HepG2 (cell line): Measurements from ENCODE around the gene LMCD1. TPM values are rescaled to one million over a fixed set of nuclear protein-coding genes. Genes with fewer than 3 reads are reported as not detected.

ENCODE experiments used
- FOXA3 ChIP-seq: IDR thresholded peaks from 2 replicates; pipeline ENCODE4 v1.6.1; 2016; ENCODE audit warnings: missing genetic modification reagents, missing compliant biosample characterization
- HCFC1 ChIP-seq: fragments of 150-350 bp; IDR thresholded peaks from 2 replicates; pipeline ENCODE4 v1.6.1; 2014; ENCODE audit warnings: low read depth, low read length
- JUN ChIP-seq: sonication (generic); formaldehyde crosslinking; IDR thresholded peaks from 2 replicates; pipeline ENCODE4 v1.4.0; 2020; ENCODE audit warnings: mild to moderate bottlenecking, missing genetic modification reagents
- MATR3 ChIP-seq: sonication (generic); formaldehyde crosslinking; IDR thresholded peaks from 2 replicates; pipeline ENCODE4 v1.4.0; 2020; ENCODE audit warnings: missing genetic modification reagents
- NR2F2 ChIP-seq: IDR thresholded peaks from 2 replicates; pipeline ENCODE4 v1.6.1; 2012; ENCODE audit warnings: low read depth, inconsistent platforms, borderline replicate concordance
- SMARCC2 ChIP-seq: fragments of 450-650 bp; IDR thresholded peaks from 2 replicates; pipeline ENCODE4 v1.6.1; 2017; ENCODE audit warnings: antibody characterized with exemption, mild to moderate bottlenecking
- SRY ChIP-seq: sonication (generic); formaldehyde crosslinking; IDR thresholded peaks from 2 replicates; pipeline ENCODE4 v1.8.0; 2022; ENCODE audit warnings: mild to moderate bottlenecking, missing genetic modification reagents
- TBX3 ChIP-seq: fragments of 450-650 bp; IDR thresholded peaks from 2 replicates; pipeline ENCODE4 v1.6.1; 2017; ENCODE audit warnings: antibody characterized with exemption, mild to moderate bottlenecking, inconsistent platforms, borderline replicate concordance
- ZNF124 ChIP-seq: sonication (generic); formaldehyde crosslinking; IDR thresholded peaks from 2 replicates; pipeline ENCODE4 v1.4.0; 2020; ENCODE audit warnings: missing genetic modification reagents
- ZNF264 ChIP-seq: sonication (generic); formaldehyde crosslinking; IDR thresholded peaks from 2 replicates; pipeline ENCODE4 v1.4.0; 2020; ENCODE audit warnings: missing genetic modification reagents
- ZNF331 ChIP-seq: sonication (generic); formaldehyde crosslinking; IDR thresholded peaks from 2 replicates; pipeline ENCODE4 v1.4.0; 2020; ENCODE audit warnings: missing genetic modification reagents
- polyA plus RNA-seq, 8 experiments: library from polyadenylated mRNA; depleted of rRNA in 3 of 8; stranded (reverse) in 7 of 8; unstranded in 1 of 8; fragments of >200 nt; fragmentation: Illumina TruSeq in 4 of 8; extraction: Trizol in 4 of 8; gene quantifications; 2 replicates each; pipeline versions ENCODE4 v1.2.1 to v1.2.3, GENCODE V29; 2011 to 2016; ENCODE audit warnings: low read depth in 4 of 8, missing spikeins in 1 of 8, mixed read lengths in 1 of 8; ENCODE audit not compliant: insufficient read depth in 1 of 8
- total RNA-seq, 5 experiments: library from RNA; depleted of rRNA; stranded (reverse); fragments of >200 nt; fragmentation: Illumina TruSeq; extraction: Trizol; gene quantifications; 2 replicates each; pipeline ENCODE4 v1.2.3, GENCODE V29; 2016; ENCODE audit warnings: low read depth in 1 of 5
- TF ChIP-seq, protein P1 (sequence below): sonication (generic); formaldehyde crosslinking; IDR thresholded peaks from 2 replicates; pipeline ENCODE4 v1.5.1; 2020; ENCODE audit warnings: mild to moderate bottlenecking, missing genetic modification reagents, moderate library complexity
- TF ChIP-seq, protein P2 (sequence below): sonication (generic); formaldehyde crosslinking; IDR thresholded peaks from 2 replicates; pipeline ENCODE4 v1.5.0; 2020; ENCODE audit warnings: mild to moderate bottlenecking, missing genetic modification reagents
- TF ChIP-seq, protein P3 (sequence below): sonication (generic); formaldehyde crosslinking; IDR thresholded peaks from 2 replicates; pipeline ENCODE4 v1.8.0; 2022; ENCODE audit warnings: mild to moderate bottlenecking, missing genetic modification reagents

The LMCD1 gene
- total and polyA plus RNA-seq, 2 of the 13 experiments (the other 11 are each of a cell fraction or from before 2014, with no cell fraction given), result 6.2 to 7.1 TPM

DNA sequence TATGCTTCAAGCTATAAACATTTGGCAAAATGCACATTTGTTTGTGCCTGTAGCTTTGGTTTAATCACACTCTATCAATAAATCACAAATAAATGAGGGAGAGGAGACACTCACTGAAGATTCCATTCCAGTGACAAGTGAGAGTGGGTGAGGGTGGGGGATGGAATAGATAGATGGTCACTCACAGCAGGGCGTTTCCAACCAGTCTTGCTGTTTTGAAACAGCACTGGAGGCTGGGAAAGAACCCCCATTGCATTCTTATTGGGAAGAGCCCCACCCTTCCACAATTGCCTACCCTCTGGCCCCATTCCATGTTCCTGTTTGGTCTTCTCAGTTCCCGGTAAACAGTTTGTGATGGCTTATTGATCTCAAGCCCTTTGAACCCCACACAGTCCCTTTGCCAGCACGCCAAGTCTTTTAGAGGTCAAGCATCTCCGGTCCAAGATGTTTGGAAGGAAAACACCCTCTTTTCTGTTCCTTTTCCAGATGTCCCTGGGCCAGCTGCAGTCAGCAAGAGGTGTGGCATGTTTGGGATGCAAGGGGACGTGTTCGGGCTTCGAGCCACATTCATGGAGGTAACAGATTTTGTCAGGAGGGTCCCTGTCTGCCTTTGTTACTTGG lies 30.7 kb downstream of the LMCD1 start (continued):
- TF ChIP-seq, protein P1, sequence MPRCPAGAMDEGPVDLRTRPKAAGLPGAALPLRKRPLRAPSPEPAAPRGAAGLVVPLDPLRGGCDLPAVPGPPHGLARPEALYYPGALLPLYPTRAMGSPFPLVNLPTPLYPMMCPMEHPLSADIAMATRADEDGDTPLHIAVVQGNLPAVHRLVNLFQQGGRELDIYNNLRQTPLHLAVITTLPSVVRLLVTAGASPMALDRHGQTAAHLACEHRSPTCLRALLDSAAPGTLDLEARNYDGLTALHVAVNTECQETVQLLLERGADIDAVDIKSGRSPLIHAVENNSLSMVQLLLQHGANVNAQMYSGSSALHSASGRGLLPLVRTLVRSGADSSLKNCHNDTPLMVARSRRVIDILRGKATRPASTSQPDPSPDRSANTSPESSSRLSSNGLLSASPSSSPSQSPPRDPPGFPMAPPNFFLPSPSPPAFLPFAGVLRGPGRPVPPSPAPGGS (CRISPR knock-in tag), result no peak
- TF ChIP-seq TBX3 (no peak), FOXA3 (CRISPR knock-in tag) (peak; percentile 56; the same call in 1 of the 2 replicates), NR2F2 (peak; percentile 20; the same call in 1 of the 2 replicates), ZNF124 (CRISPR knock-in tag) (no peak), ZNF331 (CRISPR knock-in tag) (no peak), ZNF264 (no peak), HCFC1 (no peak), SRY (CRISPR knock-in tag) (no peak), MATR3 (no peak), SMARCC2 (no peak), JUN (CRISPR knock-in tag) (no peak)
- TF ChIP-seq, protein P2, sequence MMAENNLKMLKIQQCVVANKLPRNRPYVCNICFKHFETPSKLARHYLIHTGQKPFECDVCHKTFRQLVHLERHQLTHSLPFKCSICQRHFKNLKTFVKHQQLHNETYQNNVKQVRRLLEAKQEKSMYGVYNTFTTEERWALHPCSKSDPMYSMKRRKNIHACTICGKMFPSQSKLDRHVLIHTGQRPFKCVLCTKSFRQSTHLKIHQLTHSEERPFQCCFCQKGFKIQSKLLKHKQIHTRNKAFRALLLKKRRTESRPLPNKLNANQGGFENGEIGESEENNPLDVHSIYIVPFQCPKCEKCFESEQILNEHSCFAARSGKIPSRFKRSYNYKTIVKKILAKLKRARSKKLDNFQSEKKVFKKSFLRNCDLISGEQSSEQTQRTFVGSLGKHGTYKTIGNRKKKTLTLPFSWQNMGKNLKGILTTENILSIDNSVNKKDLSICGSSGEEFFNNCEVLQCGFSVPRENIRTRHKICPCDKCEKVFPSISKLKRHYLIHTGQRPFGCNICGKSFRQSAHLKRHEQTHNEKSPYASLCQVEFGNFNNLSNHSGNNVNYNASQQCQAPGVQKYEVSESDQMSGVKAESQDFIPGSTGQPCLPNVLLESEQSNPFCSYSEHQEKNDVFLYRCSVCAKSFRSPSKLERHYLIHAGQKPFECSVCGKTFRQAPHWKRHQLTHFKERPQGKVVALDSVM (CRISPR knock-in tag), result no peak
- TF ChIP-seq, protein P3, sequence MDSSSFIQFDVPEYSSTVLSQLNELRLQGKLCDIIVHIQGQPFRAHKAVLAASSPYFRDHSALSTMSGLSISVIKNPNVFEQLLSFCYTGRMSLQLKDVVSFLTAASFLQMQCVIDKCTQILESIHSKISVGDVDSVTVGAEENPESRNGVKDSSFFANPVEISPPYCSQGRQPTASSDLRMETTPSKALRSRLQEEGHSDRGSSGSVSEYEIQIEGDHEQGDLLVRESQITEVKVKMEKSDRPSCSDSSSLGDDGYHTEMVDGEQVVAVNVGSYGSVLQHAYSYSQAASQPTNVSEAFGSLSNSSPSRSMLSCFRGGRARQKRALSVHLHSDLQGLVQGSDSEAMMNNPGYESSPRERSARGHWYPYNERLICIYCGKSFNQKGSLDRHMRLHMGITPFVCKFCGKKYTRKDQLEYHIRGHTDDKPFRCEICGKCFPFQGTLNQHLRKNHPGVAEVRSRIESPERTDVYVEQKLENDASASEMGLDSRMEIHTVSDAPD (CRISPR knock-in tag), result no peak
